Measurements from ENCODE around the gene ELOA. TPM values are rescaled to one million over a fixed set of nuclear protein-coding genes. Genes with fewer than 3 reads are reported as not detected.
A peak's percentile ranks its signal among the peaks of the same experiment; 100 is the strongest.

ELOA gene
- total and polyA plus RNA-seq, 9 of the 15 experiments (the other 6 are each of a cell fraction or from before 2014, with no cell fraction given) = 31.9 to 98.6 (median 61.3) TPM

DNA sequence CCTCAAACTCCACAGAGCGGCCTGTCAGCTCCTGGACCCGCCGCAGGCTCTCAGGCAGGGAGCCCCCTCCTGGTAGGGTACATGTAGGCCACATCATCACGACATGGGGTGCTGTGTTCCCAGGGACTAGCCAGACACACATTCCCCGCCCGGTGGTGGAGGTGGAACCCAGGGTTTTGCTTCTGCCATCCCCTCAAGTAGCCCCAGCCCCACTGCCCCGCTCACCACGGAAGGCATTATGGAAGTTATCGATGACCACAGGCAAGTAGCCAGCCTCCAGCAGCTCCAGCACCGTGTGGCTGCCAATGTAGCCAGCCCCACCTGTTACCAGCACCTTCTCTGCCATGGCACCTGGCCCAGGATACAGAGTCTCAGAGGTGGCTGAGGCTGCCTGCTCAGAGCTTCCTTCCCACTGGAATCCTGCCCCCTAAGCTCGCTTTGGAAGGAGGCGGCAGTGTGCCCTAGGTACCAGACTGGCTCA, 55.4 kb downstream of the ELOA start (continued):
- TF ChIP-seq, protein P1, sequence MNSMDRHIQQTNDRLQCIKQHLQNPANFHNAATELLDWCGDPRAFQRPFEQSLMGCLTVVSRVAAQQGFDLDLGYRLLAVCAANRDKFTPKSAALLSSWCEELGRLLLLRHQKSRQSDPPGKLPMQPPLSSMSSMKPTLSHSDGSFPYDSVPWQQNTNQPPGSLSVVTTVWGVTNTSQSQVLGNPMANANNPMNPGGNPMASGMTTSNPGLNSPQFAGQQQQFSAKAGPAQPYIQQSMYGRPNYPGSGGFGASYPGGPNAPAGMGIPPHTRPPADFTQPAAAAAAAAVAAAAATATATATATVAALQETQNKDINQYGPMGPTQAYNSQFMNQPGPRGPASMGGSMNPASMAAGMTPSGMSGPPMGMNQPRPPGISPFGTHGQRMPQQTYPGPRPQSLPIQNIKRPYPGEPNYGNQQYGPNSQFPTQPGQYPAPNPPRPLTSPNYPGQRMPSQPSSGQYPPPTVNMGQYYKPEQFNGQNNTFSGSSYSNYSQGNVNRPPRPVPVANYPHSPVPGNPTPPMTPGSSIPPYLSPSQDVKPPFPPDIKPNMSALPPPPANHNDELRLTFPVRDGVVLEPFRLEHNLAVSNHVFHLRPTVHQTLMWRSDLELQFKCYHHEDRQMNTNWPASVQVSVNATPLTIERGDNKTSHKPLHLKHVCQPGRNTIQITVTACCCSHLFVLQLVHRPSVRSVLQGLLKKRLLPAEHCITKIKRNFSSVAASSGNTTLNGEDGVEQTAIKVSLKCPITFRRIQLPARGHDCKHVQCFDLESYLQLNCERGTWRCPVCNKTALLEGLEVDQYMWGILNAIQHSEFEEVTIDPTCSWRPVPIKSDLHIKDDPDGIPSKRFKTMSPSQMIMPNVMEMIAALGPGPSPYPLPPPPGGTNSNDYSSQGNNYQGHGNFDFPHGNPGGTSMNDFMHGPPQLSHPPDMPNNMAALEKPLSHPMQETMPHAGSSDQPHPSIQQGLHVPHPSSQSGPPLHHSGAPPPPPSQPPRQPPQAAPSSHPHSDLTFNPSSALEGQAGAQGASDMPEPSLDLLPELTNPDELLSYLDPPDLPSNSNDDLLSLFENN (IDR thresholded peaks at IDR 0.05; ENCODE audit: low read depth in 2 of 2, low read length in 2 of 2) = no peak
- TF ChIP-seq ZNF551 (CRISPR knock-in tag; IDR thresholded peaks at IDR 0.05) (no peak), MAFG (tag; conservative IDR thresholded peaks at IDR 0.05) (no peak), POLR2G (IDR thresholded peaks at IDR 0.05; ENCODE audit: low read depth, low read length) (peak; percentile 14; the same call in 1 of the 2 replicates), ZNF444 (CRISPR knock-in tag; IDR thresholded peaks at IDR 0.05) (no peak), RFX7 (CRISPR knock-in tag; IDR thresholded peaks at IDR 0.05) (no peak), ERF (CRISPR knock-in tag; IDR thresholded peaks at IDR 0.05) (0 out of 2 replicates have a peak, but pooled peaks have one; percentile 12), CBX2 (IDR thresholded peaks at IDR 0.05; ENCODE audit: insufficient read depth, low read length, poor library complexity, severe bottlenecking) (no peak), TAL1 (IDR thresholded peaks at IDR 0.05) (no peak), ZKSCAN1 (IDR thresholded peaks at IDR 0.05; ENCODE audit: low read depth, low read length) (no peak), ZNF436 (CRISPR knock-in tag; IDR thresholded peaks at IDR 0.05) (no peak), POLR3A (IDR thresholded peaks at IDR 0.05; ENCODE audit: borderline replicate concordance, extremely low read depth, insufficient read depth, insufficient read length) (no peak), PPARD (CRISPR knock-in tag; IDR thresholded peaks at IDR 0.05) (no peak), MBD2 (IDR thresholded peaks at IDR 0.05; ENCODE audit: borderline replicate concordance, low read depth) (no peak), SAP30 (IDR thresholded peaks at IDR 0.05; ENCODE audit: borderline replicate concordance, insufficient read depth, low read depth, low read length, poor library complexity, severe bottlenecking) (no peak), ESRRA (IDR thresholded peaks at IDR 0.05; ENCODE audit: borderline replicate concordance, low read depth) (no peak)
- TF ChIP-seq, protein P2, sequence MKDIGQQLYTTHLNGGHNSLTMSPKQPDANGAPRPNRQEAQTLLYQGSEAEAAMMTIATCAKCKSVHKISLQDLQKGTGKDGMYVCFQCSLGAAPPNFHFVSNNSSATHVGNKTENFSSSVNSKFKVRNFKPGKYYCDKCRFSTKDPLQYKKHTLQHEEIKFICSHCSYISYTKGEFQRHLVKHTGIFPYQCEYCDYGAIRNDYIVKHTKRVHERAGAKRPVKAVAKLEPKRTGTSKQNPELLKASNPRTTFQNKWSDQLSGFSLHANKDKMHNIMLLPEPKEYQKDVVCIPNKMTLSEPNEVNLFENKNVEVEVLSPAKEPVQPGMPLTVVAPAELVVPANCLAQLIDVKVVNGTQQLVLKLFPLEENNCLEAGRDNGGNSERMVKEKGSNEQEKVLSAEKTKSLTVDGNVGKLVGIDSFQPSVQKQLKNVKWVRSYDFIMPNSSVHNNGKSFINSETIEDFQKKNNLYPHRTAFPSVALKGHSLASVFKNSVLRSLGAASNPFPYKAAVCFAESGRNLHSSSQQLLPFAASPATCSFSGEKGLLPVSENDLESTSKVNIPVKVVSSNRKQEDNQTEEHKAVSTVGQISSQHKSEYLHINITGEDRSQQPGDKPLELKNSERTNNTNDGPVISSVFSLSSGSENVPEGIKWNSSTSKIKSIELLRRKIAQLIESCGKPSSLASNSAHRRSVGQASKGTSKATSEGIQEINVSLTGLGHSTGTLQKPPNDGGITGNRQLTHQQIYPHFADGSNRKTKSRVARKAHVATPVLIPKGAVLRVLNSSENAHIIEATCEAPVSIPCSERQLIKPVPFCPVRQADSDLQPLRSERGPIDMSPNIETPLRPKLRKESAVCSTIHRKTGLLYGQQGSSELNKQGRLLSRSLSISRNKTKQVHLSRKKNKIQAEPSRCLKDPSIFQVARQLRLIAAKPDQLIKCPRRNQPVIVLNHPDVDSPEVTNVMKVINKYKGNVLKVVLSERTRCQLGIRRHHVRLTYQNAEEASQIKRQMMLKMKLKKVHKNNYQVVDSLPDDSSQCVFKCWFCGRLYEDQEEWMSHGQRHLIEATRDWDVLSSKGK (CRISPR knock-in tag; IDR thresholded peaks at IDR 0.05) = no peak
- TF ChIP-seq, protein P3, sequence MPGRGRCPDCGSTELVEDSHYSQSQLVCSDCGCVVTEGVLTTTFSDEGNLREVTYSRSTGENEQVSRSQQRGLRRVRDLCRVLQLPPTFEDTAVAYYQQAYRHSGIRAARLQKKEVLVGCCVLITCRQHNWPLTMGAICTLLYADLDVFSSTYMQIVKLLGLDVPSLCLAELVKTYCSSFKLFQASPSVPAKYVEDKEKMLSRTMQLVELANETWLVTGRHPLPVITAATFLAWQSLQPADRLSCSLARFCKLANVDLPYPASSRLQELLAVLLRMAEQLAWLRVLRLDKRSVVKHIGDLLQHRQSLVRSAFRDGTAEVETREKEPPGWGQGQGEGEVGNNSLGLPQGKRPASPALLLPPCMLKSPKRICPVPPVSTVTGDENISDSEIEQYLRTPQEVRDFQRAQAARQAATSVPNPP (IDR thresholded peaks at IDR 0.05; ENCODE audit: borderline replicate concordance, insufficient read depth, insufficient read length) = no peak
- TF ChIP-seq, protein P4, sequence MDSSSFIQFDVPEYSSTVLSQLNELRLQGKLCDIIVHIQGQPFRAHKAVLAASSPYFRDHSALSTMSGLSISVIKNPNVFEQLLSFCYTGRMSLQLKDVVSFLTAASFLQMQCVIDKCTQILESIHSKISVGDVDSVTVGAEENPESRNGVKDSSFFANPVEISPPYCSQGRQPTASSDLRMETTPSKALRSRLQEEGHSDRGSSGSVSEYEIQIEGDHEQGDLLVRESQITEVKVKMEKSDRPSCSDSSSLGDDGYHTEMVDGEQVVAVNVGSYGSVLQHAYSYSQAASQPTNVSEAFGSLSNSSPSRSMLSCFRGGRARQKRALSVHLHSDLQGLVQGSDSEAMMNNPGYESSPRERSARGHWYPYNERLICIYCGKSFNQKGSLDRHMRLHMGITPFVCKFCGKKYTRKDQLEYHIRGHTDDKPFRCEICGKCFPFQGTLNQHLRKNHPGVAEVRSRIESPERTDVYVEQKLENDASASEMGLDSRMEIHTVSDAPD (CRISPR knock-in tag; IDR thresholded peaks at IDR 0.05) = no peak

Data from K562 (cell line).